K562 (cell line): ENCODE measurements around the gene SLC12A6. TPM values are rescaled to one million over a fixed set of nuclear protein-coding genes. Genes with fewer than 3 reads are reported as not detected.

Experiments
- ATAC-seq: fragments of 200-7000 bp; cut with Tn5 transposase; 3 replicates; pipeline ENCODE4 v1.9.1; 2020; ENCODE audit warnings: moderate library complexity
- BruUV-seq: library from RNA; stranded (reverse); fragments of 400-500 nt; replicated peaks from 2 replicates; lab custom pipeline; 2021; lab: Mats Ljungman, UMichigan
- CTCF ChIA-PET: fragments of 300-600 bp; formaldehyde crosslinking; extraction: SDS; loops from one replicate; lab custom pipeline; 2021; ENCODE audit warnings: low intra/inter-chr PET ratio; lab: Yijun Ruan, JAX
- POLR2A ChIA-PET: fragments of 300-600, 350-650 bp; sonication (Branson Sonifier 250); formaldehyde crosslinking; extraction: SDS; loops from one replicate; lab custom pipeline; 2021; ENCODE audit warnings: antibody characterized with exemption, inconsistent platforms; lab: Yijun Ruan, JAX
- DNase-seq, 4 experiments: peaks; one replicate each; pipeline versions ENCODE4 v3.0.0 to v3.0.0-alpha.2; 2011 to 2018; ENCODE audit warnings: low spot score in 3 of 4, mixed read lengths in 3 of 4; ENCODE audit errors: extremely low read depth in 1 of 4
- FAIRE-seq: peaks from 2 replicates; lab custom pipeline; 2011; peaks lifted over from hg19 to GRCh38; lab: Jason Lieb, UNC
- H2AFZ ChIP-seq: 2 replicates; pipeline ENCODE4 v1.6.0; 2011; ENCODE audit warnings: low read depth, low read length, control low read depth, inconsistent platforms
- H3K27ac ChIP-seq: fragments of 200-600 bp; 3 replicates; pipeline ENCODE4 v1.8.0; 2011; ENCODE audit warnings: low read depth, mild to moderate bottlenecking, control low read depth, inconsistent platforms, low read length, moderate library complexity, mixed read lengths; ENCODE audit errors: extremely low read depth
- H3K27me3 ChIP-seq, 2 experiments: fragments of 300-600 bp in 1 of 2; 2 replicates in 1 of 2; 3 replicates in 1 of 2; pipeline versions ENCODE4 v1.6.0 to v1.8.0; 2011; ENCODE audit warnings: inconsistent platforms in 2 of 2, low read length in 2 of 2, mild to moderate bottlenecking in 1 of 2, mixed read lengths in 1 of 2, moderate library complexity in 1 of 2; ENCODE audit not compliant: control insufficient read depth in 2 of 2, insufficient read depth in 2 of 2
- H3K36me3 ChIP-seq: fragments of 300-600 bp; 3 replicates; pipeline ENCODE4 v1.8.0; 2011; ENCODE audit warnings: mild to moderate bottlenecking, low read length, inconsistent platforms; ENCODE audit not compliant: control insufficient read depth, insufficient read depth
- H3K4me1 ChIP-seq, 2 experiments: fragments of 200-600 bp in 1 of 2; replicated peaks in 1 of 2; 2 replicates in 1 of 2; 3 replicates in 1 of 2; pipeline versions ENCODE4 v1.5.1 to v1.8.0; 2011; ENCODE audit warnings: inconsistent platforms in 2 of 2, low read length in 2 of 2, mild to moderate bottlenecking in 1 of 2, mixed read lengths in 1 of 2, moderate library complexity in 1 of 2; ENCODE audit not compliant: control insufficient read depth in 2 of 2, insufficient read depth in 2 of 2
- H3K4me2 ChIP-seq: 2 replicates; pipeline ENCODE4 v1.6.1; 2011; ENCODE audit warnings: low read length, control low read depth, inconsistent platforms, mixed read lengths; ENCODE audit not compliant: insufficient read depth
- H3K4me3 ChIP-seq: fragments of 200-600 bp; sonication (generic), shearing (Covaris generic); 2 replicates; pipeline ENCODE4 v1.5.1; 2016; ENCODE audit warnings: control low read depth, inconsistent platforms
- H3K79me2 ChIP-seq: fragments of 200-600 bp; 3 replicates; pipeline ENCODE4 v1.8.0; 2011; ENCODE audit warnings: low read length, inconsistent platforms; ENCODE audit not compliant: control insufficient read depth, insufficient read depth
- H3K9ac ChIP-seq, 2 experiments: 2 replicates each; pipeline versions ENCODE4 v1.6.0 to v1.6.1; 2011; ENCODE audit warnings: low read depth in 2 of 2, low read length in 2 of 2, control low read depth in 1 of 2, inconsistent platforms in 1 of 2, mild to moderate bottlenecking in 1 of 2, mixed read lengths in 1 of 2; ENCODE audit not compliant: insufficient read depth in 1 of 2
- H3K9me1 ChIP-seq: one replicate; pipeline ENCODE4 v1.6.0; 2011; ENCODE audit warnings: inconsistent platforms, mild to moderate bottlenecking, low read length, moderate library complexity; ENCODE audit not compliant: control insufficient read depth, insufficient read depth
- H3K9me3 ChIP-seq: replicated peaks from 2 replicates; pipeline ENCODE4 v1.5.1; 2011; ENCODE audit warnings: low read depth, low read length, inconsistent platforms; ENCODE audit not compliant: control insufficient read depth, insufficient read depth
- H4K20me1 ChIP-seq: replicated peaks from 2 replicates; pipeline ENCODE4 v1.6.1; 2011; ENCODE audit warnings: low read length, inconsistent platforms, mixed read lengths; ENCODE audit not compliant: control insufficient read depth, insufficient read depth
- BACH1 ChIP-seq: fragments of 200-800 bp; sonication (Bioruptor generic); IDR thresholded peaks from 2 replicates; pipeline ENCODE4 v1.6.1; 2016; ENCODE audit warnings: missing genetic modification characterization, missing compliant biosample characterization
- CREBBP ChIP-seq: IDR thresholded peaks from one replicate; pipeline ENCODE4 v1.6.1; 2012; ENCODE audit warnings: low read depth, mild to moderate bottlenecking, control low read depth, inconsistent platforms, low read length
- ETV1 ChIP-seq: fragments of 450-650 bp; conservative IDR thresholded peaks from 2 replicates; pipeline ENCODE4 v1.6.1; 2016; ENCODE audit warnings: missing genetic modification characterization, control low read depth, low read depth, missing compliant biosample characterization
- HMG20B ChIP-seq: fragments of 250-450 bp; sonication (Bioruptor Pico); IDR thresholded peaks from 2 replicates; pipeline ENCODE4 v1.5.0; 2021; ENCODE audit warnings: mild to moderate bottlenecking
- KLF10 ChIP-seq: fragments of 250-450 bp; sonication (Bioruptor Pico); IDR thresholded peaks from 2 replicates; pipeline ENCODE4 v1.6.1; 2021; ENCODE audit warnings: matching md5 sums
- POU5F1 ChIP-seq: fragments of 150-350 bp; IDR thresholded peaks from 2 replicates; pipeline ENCODE4 v1.6.1; 2014; ENCODE audit warnings: borderline replicate concordance, low read length, low read depth, mild to moderate bottlenecking; ENCODE audit not compliant: partially characterized antibody
- RB1 ChIP-seq: fragments of 450-650 bp; IDR thresholded peaks from 2 replicates; pipeline ENCODE4 v1.6.1; 2017; ENCODE audit warnings: low read depth, mild to moderate bottlenecking
- STAT5A ChIP-seq: IDR thresholded peaks from 2 replicates; pipeline ENCODE4 v1.6.1; 2012; ENCODE audit warnings: low read length, inconsistent platforms, borderline replicate concordance
- XRCC3 ChIP-seq: fragments of 450-650 bp; IDR thresholded peaks from 2 replicates; pipeline ENCODE4 v1.6.1; 2017; ENCODE audit warnings: mild to moderate bottlenecking, moderate library complexity
- ZBTB1 ChIP-seq: sonication (generic); formaldehyde crosslinking; IDR thresholded peaks from 2 replicates; pipeline ENCODE4 v1.8.1; 2023; ENCODE audit warnings: missing genetic modification reagents, low read depth, mild to moderate bottlenecking, borderline replicate concordance
- ZNF197 ChIP-seq: fragments of 200-800 bp; sonication (Bioruptor generic); IDR thresholded peaks from 2 replicates; pipeline ENCODE4 v1.6.1; 2016; ENCODE audit warnings: low read depth, missing genetic modification characterization, missing compliant biosample characterization
- ZNF507 ChIP-seq: conservative IDR thresholded peaks from 2 replicates; pipeline ENCODE4 v1.6.1; 2017; ENCODE audit warnings: missing genetic modification characterization, missing compliant biosample characterization
- WGBS: fragments of 100-300 bp; shearing (Covaris generic); methylation state at CpG from one replicate; pipeline ENCODE4 v1.1.6; 2016; ENCODE audit warnings: low coverage, mixed read lengths; ENCODE audit not compliant: insufficient coverage; ENCODE audit errors: missing lambda C conversion rate; 5-methylcytosine and 5-hydroxymethylcytosine counted together
- in situ Hi-C: fragments of 300-500 bp; cut with MboI; formaldehyde crosslinking; loops from 4 replicates; pipeline ENCODE4 v1.15.0; 2018; ENCODE audit warnings: inconsistent platforms, mixed read lengths
- intact Hi-C: fragments of 100-400 bp; cut with micrococcal nuclease; formaldehyde crosslinking; loops from 2 replicates; pipeline ENCODE4 v1.14.2; 2022
- polyA plus RNA-seq, 8 experiments: library from polyadenylated mRNA; depleted of rRNA in 4 of 8; stranded (reverse) in 5 of 8; unstranded in 3 of 8; fragments of >200 nt; fragmentation: Nextera tagmentation in 2 of 8; fragmentation: Illumina TruSeq in 1 of 8; extraction: Ambion mirVana in 2 of 8; extraction: Trizol in 1 of 8; gene quantifications; 2 replicates each; pipeline versions ENCODE4 v1.2.1 to v1.2.3, GENCODE V29; 2011 to 2014; ENCODE audit warnings: inconsistent platforms in 1 of 8, missing spikeins in 1 of 8
- total RNA-seq, 7 experiments: library from RNA; depleted of rRNA in 6 of 7; stranded (reverse); fragments of >200 nt in 6 of 7; fragmentation: Illumina TruSeq in 2 of 7; extraction: Trizol in 2 of 7; gene quantifications; 2 replicates each; pipeline versions ENCODE4 v1.2.1 to v1.2.3, GENCODE V29; 2011 to 2021; ENCODE audit warnings: low replicate concordance in 1 of 7
- TF ChIP-seq, protein P1 (sequence below): fragments of 450-650 bp; conservative IDR thresholded peaks from 2 replicates; pipeline ENCODE4 v1.6.1; 2016; ENCODE audit warnings: missing genetic modification characterization, low read depth, mild to moderate bottlenecking, control low read depth, missing compliant biosample characterization
- TF ChIP-seq, protein P2 (sequence below), 2 experiments: IDR thresholded peaks; 2 replicates each; pipeline ENCODE4 v1.6.1; 2011; ENCODE audit warnings: borderline replicate concordance in 1 of 2, control low read depth in 1 of 2, low read depth in 1 of 2, low read length in 1 of 2, mild to moderate bottlenecking in 1 of 2, mixed read lengths in 1 of 2, moderate library complexity in 1 of 2; ENCODE audit not compliant: insufficient read depth in 1 of 2, insufficient read length in 1 of 2, poor library complexity in 1 of 2, severe bottlenecking in 1 of 2; ENCODE audit errors: extremely low read depth in 1 of 2
- TF ChIP-seq, protein P3 (sequence below), 2 experiments: fragments of 450-650 bp in 1 of 2; sonication (generic) in 1 of 2; formaldehyde crosslinking in 1 of 2; IDR thresholded peaks in 1 of 2; conservative IDR thresholded peaks in 1 of 2; 2 replicates each; pipeline versions ENCODE4 v1.6.1 to v1.8.1; 2016 to 2023; ENCODE audit warnings: mild to moderate bottlenecking in 2 of 2, moderate library complexity in 2 of 2, inconsistent platforms in 1 of 2, missing genetic modification reagents in 1 of 2
- TF ChIP-seq, protein P4 (sequence below): sonication (generic); formaldehyde crosslinking; IDR thresholded peaks from 2 replicates; pipeline ENCODE4 v1.8.1; 2023; ENCODE audit warnings: mild to moderate bottlenecking, missing genetic modification reagents

SLC12A6 gene
- total and polyA plus RNA-seq, 9 of the 15 experiments (the other 6 are each of a cell fraction or from before 2014, with no cell fraction given) = 1.4 to 16.4 (median 6.7) TPM

DNA sequence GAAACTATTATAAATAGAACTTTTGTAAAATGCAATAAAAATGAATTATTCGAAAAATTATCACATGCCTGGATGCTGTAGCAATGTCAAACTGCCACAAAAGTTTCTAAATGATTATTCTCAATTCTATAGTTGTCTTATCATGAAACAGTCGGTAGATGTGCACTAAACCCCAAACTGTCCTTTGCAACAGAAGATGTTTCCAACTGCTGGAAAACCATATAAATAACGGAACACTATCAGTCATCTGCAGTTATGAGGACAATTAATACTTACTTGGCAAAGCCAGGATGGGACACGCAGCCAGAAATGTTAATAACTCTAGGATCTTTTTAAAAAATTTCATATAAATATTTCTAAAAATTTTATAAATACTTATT is 95.3 kb downstream of the SLC12A6 start:
- H3K27ac ChIP-seq = no peak overlapping the region
- H4K20me1 ChIP-seq = no peaks in the 10 kb centered on the region
- ChIA-PET CTCF (interaction anchor here (2.0 kb wide), 1 partner anchor 125 kb away, joined by 18 read pairs; the partner anchor contains the start of gene LPCAT4), POLR2A (interaction anchor here (0.9 kb wide), 1 partner anchor 9 kb away, joined by 4 read pairs; no protein-coding TSS in a partner anchor)
- no peak overlapping the region for H3K4me3 ChIP-seq
- WGBS = 37% methylated on average over 4 of the region's 4 CpGs
- no peaks in the 10 kb centered on the region for H3K9me3 ChIP-seq
- no TSS peak for BruUV-seq
- intact Hi-C loops (loop anchor here (5.0 kb wide), 1 partner anchor 95 kb away; the partner anchor contains the start of gene SLC12A6), in situ Hi-C loops (no loop called here)
- H3K27me3 ChIP-seq = no peaks in the 10 kb centered on the region
- H3K9me1 ChIP-seq = no peaks in the 10 kb centered on the region
- DNase-seq (no peak), FAIRE-seq (no peak), ATAC-seq (no peak)
- H3K9ac ChIP-seq = no peak overlapping the region
- no peak overlapping the region for H2AFZ ChIP-seq
- H3K4me2 ChIP-seq = no peak overlapping the region
- no peaks in the 10 kb centered on the region for H3K79me2 ChIP-seq
- H3K36me3 ChIP-seq = peaks cover 7% of the 10 kb centered on the region
- H3K4me1 ChIP-seq = no peaks in the 10 kb centered on the region
- TF ChIP-seq RB1 (no peak), ZBTB1 (CRISPR knock-in tag) (no peak), ZNF197 (CRISPR knock-in tag) (no peak), HMG20B (CRISPR knock-in tag) (no peak), BACH1 (tag) (no peak), CREBBP (no peak), ZNF507 (no peak), STAT5A (no peak), POU5F1 (no peak), KLF10 (CRISPR knock-in tag) (no peak), XRCC3 (no peak), ETV1 (tag) (no peak)
- TF ChIP-seq, protein P1, sequence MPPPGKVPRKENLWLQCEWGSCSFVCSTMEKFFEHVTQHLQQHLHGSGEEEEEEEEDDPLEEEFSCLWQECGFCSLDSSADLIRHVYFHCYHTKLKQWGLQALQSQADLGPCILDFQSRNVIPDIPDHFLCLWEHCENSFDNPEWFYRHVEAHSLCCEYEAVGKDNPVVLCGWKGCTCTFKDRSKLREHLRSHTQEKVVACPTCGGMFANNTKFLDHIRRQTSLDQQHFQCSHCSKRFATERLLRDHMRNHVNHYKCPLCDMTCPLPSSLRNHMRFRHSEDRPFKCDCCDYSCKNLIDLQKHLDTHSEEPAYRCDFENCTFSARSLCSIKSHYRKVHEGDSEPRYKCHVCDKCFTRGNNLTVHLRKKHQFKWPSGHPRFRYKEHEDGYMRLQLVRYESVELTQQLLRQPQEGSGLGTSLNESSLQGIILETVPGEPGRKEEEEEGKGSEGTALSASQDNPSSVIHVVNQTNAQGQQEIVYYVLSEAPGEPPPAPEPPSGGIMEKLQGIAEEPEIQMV (tag) = no peak
- TF ChIP-seq, protein P2, sequence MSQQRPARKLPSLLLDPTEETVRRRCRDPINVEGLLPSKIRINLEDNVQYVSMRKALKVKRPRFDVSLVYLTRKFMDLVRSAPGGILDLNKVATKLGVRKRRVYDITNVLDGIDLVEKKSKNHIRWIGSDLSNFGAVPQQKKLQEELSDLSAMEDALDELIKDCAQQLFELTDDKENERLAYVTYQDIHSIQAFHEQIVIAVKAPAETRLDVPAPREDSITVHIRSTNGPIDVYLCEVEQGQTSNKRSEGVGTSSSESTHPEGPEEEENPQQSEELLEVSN (IDR thresholded peaks at IDR 0.05; ENCODE audit: borderline replicate concordance in 1 of 2, extremely low read depth in 1 of 2, insufficient read depth in 1 of 2, insufficient read length in 1 of 2, low read depth in 1 of 2, low read length in 1 of 2, poor library complexity in 1 of 2, severe bottlenecking in 1 of 2) = no peak
- TF ChIP-seq, protein P3, sequence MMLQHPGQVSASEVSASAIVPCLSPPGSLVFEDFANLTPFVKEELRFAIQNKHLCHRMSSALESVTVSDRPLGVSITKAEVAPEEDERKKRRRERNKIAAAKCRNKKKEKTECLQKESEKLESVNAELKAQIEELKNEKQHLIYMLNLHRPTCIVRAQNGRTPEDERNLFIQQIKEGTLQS (IDR thresholded peaks at IDR 0.05) = no peak
- TF ChIP-seq, protein P3 (CRISPR knock-in tag; conservative IDR thresholded peaks at IDR 0.05) = no peak
- TF ChIP-seq, protein P4, sequence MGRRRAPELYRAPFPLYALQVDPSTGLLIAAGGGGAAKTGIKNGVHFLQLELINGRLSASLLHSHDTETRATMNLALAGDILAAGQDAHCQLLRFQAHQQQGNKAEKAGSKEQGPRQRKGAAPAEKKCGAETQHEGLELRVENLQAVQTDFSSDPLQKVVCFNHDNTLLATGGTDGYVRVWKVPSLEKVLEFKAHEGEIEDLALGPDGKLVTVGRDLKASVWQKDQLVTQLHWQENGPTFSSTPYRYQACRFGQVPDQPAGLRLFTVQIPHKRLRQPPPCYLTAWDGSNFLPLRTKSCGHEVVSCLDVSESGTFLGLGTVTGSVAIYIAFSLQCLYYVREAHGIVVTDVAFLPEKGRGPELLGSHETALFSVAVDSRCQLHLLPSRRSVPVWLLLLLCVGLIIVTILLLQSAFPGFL = no peak
